Upper lobe of right lung (tissue), 1 donor: ENCODE measurements around the gene RAPGEF6. TPM values are rescaled to one million over a fixed set of nuclear protein-coding genes. Genes with fewer than 3 reads are reported as not detected.

Experiments used
- ATAC-seq: fragments of 200-7000 bp; cut with Tn5 transposase; one replicate; pipeline ENCODE4 v1.9.1; 2020; ENCODE audit warnings: mild to moderate bottlenecking, moderate library complexity
- DNase-seq: peaks from one replicate; pipeline ENCODE4 v3.0.0-alpha.2; 2020
- H3K27ac ChIP-seq: fragments of 200-600 bp; one replicate; pipeline ENCODE4 v1.8.0; 2022
- H3K27me3 ChIP-seq: fragments of 200-600 bp; one replicate; pipeline ENCODE4 v1.8.0; 2022; ENCODE audit warnings: mild to moderate bottlenecking
- H3K36me3 ChIP-seq: fragments of 200-600 bp; one replicate; pipeline ENCODE4 v1.8.0; 2022
- H3K4me1 ChIP-seq: fragments of 200-600 bp; one replicate; pipeline ENCODE4 v1.8.0; 2022
- H3K4me3 ChIP-seq: fragments of 200-600 bp; one replicate; pipeline ENCODE4 v1.8.0; 2022; ENCODE audit warnings: mild to moderate bottlenecking
- H3K9me3 ChIP-seq: fragments of 200-600 bp; one replicate; pipeline ENCODE4 v1.8.0; 2022
- CTCF ChIP-seq: fragments of 200-600 bp; IDR thresholded peaks from one replicate; pipeline ENCODE4 v1.8.0; 2022; ENCODE audit warnings: antibody characterized with exemption
- intact Hi-C: fragments of 100-400 bp; cut with DNase I; formaldehyde crosslinking; loops from one replicate; pipeline ENCODE4 v1.11.0; 2022
- total RNA-seq: library from RNA; stranded (reverse); fragmentation: NEBNext Ultra II Directional; extraction: Animal tissue kit (Norgen Biotek cat#: 25700); gene quantifications from one replicate; pipeline ENCODE4 v1.2.1, GENCODE V29; 2021
- donor health status: DM: no; HTN: yes; CAD: no; lungs with severe emphysema.

RAPGEF6 gene
- total RNA-seq, 1 donor from 2014 or later = 27.2 TPM

DNA sequence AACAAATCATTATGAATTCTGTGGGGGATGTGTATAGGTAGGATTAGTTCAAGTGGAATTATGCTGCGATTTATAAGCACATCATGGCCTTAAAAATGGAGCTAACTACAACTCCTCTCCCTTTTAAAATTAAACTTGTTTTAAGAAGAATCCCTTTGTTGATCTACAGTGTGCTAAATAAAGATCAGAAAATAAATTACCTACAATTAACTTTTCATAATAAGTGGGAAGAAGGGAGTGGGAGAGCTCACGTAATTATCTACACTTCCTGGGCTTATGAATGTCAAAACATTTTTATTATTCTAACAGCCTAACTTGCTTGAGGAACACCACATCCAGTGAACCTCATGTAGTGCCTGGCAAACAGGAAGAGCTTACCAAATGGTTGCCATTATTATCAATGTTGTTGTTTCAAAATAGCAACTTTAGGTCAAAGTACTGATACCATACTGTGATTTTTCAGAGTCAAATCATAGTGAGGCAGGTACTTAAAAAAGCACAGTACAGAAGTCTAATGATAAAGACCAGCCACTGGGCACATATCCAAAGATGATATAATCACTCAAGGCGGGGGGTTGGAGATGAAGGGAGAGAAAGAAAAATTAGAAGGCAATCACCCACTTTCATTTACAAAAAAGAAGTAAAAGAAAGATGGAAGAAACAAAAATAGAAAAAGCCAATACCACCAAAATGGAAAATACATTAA lies 174.0 kb downstream of the RAPGEF6 start:
- intact Hi-C loops = no loop called here
- Histone ChIP-seq H3K27me3 (no peaks in the 10 kb centered on the region), H3K4me3 (no peak overlapping the region), H3K9me3 (no peaks in the 10 kb centered on the region), H3K27ac (no peak overlapping the region), H3K4me1 (peaks cover 4% of the 10 kb centered on the region), H3K36me3 (peaks cover 14% of the 10 kb centered on the region)
- no peak for DNase-seq
- TF ChIP-seq CTCF = no peak
- ATAC-seq = no peak

DNA sequence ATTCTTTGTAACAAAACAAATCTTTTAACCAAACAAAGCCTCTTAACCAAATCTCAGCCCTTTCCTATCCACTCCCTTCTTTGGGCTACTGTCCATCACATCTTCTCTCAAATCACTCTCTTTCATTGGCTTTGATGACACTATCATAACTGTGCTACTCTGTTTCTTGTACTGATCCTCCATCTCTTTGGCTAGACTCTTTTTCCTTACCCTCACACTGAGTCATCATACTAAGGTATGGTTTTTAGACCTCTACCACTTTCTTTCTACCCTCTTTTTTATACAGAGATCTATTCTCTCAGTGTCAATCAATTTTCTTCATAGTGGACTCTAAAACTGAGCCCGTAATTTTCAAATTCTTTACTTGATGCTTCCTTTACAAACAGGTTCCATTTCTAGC lies 174.9 kb downstream of the RAPGEF6 start:
- Histone ChIP-seq H3K27me3 (no peaks in the 10 kb centered on the region), H3K9me3 (no peaks in the 10 kb centered on the region), H3K4me1 (peaks cover 4% of the 10 kb centered on the region), H3K36me3 (peaks cover 18% of the 10 kb centered on the region), H3K27ac (no peak overlapping the region), H3K4me3 (no peak overlapping the region)
- intact Hi-C loops = no loop called here
- no peak for ATAC-seq
- DNase-seq = no peak
- TF ChIP-seq CTCF = no peak

DNA sequence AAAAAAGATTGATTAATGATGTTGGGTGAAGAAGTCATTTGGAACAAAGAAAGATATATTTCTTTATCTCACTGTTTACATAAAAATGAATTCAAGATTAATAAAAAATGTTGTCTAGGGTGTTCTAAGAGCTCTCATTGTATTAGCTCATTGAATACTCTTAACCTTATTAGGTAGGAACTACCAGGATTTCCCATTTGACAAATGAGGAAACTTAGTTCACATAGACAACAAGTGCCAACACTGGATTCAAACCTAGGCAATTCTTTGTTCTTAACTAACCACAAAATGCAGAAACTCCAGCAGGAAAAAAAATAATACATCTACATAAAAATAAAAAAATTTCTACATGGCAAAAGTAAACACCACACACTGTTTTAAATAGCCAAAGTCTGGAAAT lies 175.8 kb downstream of the RAPGEF6 start:
- no peak for ATAC-seq
- no peaks in the 10 kb centered on the region for H3K9me3 ChIP-seq
- peaks cover 4% of the 10 kb centered on the region for H3K4me1 ChIP-seq
- no peak overlapping the region for H3K27ac ChIP-seq
- intact Hi-C loops = no loop called here
- H3K36me3 ChIP-seq = peaks cover 24% of the 10 kb centered on the region
- no peak for TF ChIP-seq CTCF
- no peak for DNase-seq
- no peak overlapping the region for H3K4me3 ChIP-seq
- H3K27me3 ChIP-seq = no peaks in the 10 kb centered on the region

DNA sequence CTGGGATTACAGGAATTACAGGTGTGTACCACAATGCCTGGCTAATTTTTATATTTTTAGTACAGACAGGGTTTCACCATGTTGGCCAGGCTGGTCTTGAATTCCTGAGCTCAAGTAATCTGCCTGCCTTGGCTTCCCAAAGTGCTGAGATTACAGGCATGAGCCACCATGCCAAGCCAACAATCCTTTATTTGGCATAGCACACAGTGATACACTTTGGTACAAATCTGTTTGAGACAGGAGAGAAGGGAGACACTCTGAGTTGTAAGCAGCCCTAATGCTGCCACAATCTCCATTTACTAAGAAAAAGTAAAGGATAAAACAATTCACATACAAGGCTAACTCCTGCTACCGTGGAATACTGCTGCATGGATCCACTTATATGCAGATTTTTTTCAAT lies 177.8 kb downstream of the RAPGEF6 start:
- H3K4me1 ChIP-seq = no peaks in the 10 kb centered on the region
- H3K4me3 ChIP-seq = no peak overlapping the region
- ATAC-seq (no peak), DNase-seq (no peak)
- intact Hi-C loops = no loop called here
- H3K27ac ChIP-seq = no peak overlapping the region
- H3K9me3 ChIP-seq = no peaks in the 10 kb centered on the region
- TF ChIP-seq CTCF = no peak
- peaks cover 23% of the 10 kb centered on the region for H3K36me3 ChIP-seq
- no peaks in the 10 kb centered on the region for H3K27me3 ChIP-seq

- no peak for TF ChIP-seq CTCF
- intact Hi-C loops = no loop called here
- Histone ChIP-seq H3K4me1 (no peaks in the 10 kb centered on the region), H3K9me3 (no peaks in the 10 kb centered on the region), H3K27me3 (no peaks in the 10 kb centered on the region), H3K4me3 (no peak overlapping the region), H3K36me3 (peaks cover 44% of the 10 kb centered on the region), H3K27ac (no peak overlapping the region)
- DNase-seq (no peak), ATAC-seq (no peak)
Observed at GRCh38 chr5:131450941-131451340, 184.1 kb downstream of the RAPGEF6 start.

DNA sequence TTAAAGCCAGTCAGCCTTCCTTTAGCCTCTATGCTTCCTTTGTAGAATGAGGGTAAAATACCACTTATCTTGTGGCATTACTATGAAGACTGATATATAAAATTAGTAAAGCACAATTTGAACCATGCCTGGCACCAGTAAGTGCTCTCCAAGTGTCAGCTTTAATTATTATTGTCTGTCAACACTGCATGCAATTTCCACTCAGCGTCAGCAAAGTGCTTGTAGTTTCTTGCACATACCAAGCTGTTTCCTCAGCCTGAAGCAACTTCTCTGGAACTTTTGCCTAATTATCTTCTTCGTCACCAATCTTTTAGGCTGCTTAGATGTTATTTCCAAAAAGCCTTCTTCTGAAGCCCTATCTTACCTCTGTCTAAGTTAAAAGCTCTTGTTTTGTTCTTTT lies 193.8 kb downstream of the RAPGEF6 start:
- Histone ChIP-seq H3K4me3 (no peak overlapping the region), H3K9me3 (no peaks in the 10 kb centered on the region), H3K4me1 (no peaks in the 10 kb centered on the region), H3K36me3 (peaks cover 76% of the 10 kb centered on the region), H3K27me3 (no peaks in the 10 kb centered on the region), H3K27ac (no peak overlapping the region)
- no peak for DNase-seq
- intact Hi-C loops = no loop called here
- no peak for ATAC-seq
- TF ChIP-seq CTCF = no peak
